ENCODE data around the gene PRKAR1B.

PRKAR1B gene

DNA sequence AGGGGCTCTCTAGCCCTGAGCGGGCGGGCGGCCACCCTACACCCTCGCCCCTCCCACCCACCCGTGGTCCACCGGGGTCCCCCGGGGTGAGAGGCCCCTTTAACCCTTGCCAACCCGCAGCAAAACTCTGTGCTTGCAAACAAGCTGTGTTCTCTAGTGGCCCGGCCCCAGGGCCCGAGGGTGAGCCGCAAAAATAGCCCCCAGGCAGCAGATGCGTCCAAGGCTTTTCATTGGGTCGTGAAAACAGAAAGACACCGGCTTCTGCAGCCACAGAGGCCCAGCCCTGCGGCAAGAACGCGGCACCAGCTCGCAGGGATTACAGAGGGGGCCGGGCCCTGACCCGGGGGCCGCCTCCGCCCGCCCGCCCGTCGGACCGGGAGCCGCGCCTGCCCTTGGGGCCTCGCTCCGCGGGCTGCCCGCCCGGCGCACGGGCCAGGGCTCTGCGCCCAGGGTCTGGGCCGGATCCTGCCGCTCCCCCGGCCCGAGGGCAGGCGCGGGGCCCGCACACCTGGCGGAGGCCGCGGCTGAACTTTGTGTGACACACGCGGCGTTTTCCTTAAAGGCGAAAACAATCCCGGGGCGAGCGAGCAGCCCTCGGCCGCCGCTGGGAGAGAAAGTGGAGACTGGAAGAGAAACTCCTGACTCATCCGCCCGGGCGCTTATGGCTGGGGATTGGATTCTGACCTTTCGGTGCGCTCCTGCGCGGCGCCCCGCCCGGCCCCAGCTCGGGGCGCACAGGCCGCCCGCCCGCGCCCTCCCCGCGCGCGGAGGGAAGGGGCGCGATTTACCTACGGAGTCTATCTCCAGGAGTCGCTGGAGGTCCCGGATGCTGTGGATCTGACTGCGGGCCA, 210.2 kb downstream of the PRKAR1B start:
- no peak for DNase-seq

- no peak for DNase-seq
Measured at GRCh38 chr7:516216-516605, 210.9 kb downstream of the PRKAR1B start.

DNA sequence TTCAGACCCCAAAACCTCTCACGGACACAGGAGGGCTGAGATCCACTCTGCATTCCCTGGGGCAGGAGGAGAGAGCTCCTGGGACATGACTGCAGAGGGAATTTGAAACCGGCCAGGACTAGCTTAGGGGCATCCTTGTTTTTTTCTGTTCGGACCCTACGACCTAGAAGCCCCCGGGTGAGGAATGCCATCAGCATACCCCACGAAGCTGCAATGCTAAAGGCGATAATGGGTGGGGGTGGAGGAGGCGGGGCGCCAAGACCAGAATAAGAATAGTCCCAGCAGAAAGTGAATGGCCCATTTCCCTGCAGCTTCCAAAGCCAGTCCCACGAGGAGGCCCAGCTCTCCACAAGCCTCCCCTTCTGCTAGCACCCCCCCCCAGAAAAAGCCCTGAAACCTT, 211.5 kb downstream of the PRKAR1B start:
- DNase-seq = no peak

GRCh38 chr7:514651-515598, 212.2 kb downstream of the PRKAR1B start:
- no peak for DNase-seq

DNA sequence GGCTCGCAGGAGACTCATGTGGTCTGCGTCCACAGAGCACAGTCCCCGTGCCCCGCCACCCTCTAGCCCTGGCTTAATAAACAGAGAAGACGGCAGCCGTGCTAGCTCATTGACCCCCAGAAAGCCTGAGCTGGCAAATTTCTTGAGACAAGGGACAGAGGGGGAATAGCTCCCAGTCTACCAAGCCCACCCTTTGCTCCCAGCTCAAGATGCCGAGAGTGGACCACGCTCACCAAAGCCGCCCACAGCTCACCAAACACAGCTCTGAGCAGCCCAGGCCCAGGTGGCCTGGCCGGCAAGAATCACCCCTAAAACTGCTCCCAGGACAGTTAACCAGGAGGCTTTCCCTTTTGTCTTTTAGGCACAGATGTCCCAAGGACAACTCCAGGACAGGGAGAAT, 212.8 kb downstream of the PRKAR1B start:
- DNase-seq = no peak

DNA sequence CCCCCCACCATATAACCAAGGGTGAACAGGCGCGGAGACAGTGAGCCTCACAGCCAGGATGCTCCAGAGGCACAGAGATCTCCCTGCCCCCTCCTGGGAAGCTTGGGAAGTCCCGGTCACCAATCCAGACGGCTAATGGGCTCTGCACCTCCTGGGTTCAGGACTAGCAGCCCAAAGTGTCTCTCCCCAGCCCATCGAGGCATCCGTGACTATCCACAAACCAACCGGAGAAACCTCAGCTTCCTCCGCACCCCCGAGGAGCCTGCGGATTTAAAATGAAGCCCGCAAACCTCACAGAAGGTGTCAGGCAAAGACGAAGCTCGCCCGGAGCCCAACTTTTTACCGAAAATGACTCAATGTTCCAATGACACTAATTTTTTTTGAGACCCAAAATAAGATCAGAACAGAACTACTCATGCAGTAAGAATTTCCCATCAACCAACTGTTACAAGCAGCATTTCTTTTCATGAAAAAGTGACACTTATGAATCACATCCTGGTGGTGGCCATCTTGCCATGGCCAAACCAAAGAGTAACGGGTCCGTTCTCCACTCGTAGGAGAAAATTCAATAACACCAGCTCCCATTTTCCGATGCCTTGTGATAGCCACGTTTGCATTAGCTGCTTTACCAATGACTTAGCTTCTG, 213.4 kb downstream of the PRKAR1B start:
- no peak for DNase-seq

- DNase-seq = no peak
Measured at GRCh38 chr7:512541-513311, 214.4 kb downstream of the PRKAR1B start.

- DNase-seq = no peak
Measured at GRCh38 chr7:512146-512510, 215.0 kb downstream of the PRKAR1B start.

- DNase-seq = no peak
Measured at GRCh38 chr7:511476-512145, 215.5 kb downstream of the PRKAR1B start.

DNA sequence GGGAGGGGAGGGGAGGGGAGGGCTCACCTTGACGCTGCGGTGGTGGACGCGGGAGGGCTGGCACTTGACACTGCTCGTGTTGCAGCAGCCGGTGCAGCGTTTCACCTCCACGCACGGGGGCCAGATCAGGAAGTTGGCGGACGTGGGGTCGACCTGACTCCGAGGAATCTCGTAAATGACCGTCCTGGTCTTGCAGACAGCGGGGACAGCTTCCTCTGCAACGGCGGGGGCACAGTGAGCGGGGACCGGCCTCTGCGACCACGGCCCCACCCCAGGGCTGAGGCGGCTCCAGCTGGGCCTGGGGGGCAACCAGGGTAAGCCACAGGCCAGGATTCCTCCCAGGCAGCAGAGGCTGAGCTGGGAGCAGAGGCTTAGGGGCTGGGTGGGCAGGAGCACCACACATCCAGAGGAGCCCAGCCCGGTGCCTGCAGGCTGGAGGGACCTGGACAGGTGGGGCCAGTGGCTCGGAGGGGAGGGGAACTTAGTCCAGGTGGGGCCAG, 216.2 kb downstream of the PRKAR1B start:
- DNase-seq = no peak

DNA sequence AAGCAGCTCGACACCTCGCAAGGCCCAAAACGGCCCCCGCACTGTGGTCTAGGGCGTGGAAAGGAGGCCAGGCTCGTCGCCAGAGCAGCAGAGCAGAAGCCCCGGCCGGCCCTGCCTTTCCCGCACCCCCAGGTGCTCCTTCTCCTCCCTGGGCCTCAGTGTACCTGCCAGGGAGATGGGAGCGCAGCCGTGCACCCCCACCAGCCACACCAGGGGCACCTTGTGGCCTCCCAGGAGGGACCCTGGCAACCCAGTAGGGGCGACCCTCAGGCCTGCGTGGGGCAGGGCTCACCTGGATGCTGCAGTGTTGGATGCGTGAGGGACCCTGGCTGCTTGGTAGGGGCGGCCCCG, 217.0 kb downstream of the PRKAR1B start:
- DNase-seq = no peak

- no peak for DNase-seq
Measured at GRCh38 chr7:509426-510130, 217.5 kb downstream of the PRKAR1B start.

DNA sequence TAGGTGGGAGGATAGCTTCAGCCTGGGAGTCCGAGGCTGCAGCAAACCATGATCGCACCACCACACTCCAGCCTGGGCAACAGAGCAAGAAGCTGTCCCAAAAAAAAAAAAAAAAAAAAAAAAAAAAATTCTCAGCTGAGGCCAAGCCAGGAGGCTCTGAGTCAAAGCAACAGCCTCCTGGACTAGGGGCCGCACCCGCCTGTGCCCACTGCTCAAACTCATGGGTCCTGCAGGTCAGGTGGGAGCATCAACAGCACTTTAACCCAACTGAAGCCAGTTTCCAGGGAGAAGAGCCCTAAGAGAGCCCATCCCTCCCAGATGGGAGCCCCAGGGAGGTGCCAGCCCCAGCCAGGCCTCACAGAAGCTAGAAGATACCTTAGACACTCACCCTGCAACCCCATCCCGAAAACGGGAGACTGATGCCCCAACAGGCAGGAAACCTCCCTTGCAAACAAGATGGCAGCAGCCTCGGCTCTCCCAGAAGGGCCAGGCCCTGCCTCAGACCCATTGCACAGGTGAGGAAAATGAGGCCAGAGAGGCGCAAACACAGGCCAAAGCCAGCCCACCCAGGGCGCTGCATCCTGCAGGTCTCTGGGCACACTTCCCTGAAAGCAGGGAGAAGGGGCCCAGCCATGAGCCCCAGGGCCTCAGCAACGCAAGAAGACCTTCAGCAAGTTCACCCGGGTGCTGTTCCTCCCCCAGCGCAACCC, 218.5 kb downstream of the PRKAR1B start:
- DNase-seq = no peak

DNA sequence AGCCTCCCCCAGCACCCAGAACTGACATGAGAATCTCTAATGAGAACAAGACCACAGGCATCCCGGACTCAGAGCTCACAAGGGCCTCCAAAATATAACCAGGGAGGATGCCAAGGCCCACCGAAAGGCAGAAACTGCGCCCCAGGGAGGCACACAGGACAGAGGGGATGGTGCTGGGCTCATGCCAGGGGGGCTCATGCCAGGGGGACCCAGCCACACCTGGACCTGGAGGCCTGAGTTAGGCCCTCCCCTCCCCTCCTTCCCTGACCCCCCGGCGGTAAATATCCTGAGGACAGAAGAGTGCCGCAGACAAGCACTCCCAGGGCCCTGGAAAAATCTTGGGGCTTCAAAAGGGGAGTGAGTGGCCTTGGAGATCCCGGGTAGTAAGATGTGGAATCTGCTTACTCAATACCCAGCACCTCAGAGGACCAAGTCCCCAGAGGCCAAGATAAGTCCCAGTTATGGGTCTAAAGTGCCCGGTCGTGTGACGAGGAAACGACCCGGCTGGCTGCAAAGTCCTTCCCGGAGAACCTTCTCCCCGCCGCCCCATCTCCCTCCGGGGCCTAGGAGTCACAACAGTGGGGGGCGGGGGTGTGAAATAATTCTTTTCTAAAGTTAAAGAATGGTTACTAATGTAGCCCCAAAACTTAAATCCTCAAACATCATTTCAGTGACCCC, 219.3 kb downstream of the PRKAR1B start:
- no peak for DNase-seq

DNA sequence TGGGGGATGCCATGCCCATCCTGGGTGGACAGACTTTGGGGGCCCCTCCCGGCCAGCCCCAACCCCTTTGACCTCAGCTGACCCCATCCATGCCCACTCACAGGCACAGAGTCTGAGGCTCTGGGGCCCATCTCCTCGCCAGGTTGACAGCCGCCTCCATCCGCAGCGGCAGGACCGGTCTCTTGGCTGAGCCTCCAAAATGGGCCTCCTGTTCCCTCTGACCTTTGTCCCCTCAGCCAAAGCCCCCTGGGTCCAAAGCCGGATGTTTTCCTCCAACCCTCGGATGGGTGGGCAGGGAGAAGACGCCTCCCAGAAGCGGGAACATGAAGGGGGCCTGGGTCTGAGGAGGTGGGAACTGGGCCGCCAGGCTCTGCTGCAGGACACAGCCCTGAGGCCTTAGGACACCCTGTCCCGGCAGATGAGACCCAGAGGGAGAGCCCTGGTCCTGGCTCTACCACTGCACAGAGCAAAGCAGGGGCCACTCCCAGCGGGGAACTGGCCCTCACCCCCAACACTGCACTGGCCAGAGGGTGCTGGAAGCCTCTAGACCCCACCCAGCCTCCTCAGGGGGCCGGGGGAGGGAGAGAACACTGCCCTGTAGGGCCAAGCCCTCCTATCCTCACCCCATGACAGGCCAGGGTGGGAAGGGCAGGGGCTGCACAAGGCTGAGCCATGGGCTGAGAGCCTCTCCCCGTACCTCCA, 220.0 kb downstream of the PRKAR1B start:
- DNase-seq = no peak

DNA sequence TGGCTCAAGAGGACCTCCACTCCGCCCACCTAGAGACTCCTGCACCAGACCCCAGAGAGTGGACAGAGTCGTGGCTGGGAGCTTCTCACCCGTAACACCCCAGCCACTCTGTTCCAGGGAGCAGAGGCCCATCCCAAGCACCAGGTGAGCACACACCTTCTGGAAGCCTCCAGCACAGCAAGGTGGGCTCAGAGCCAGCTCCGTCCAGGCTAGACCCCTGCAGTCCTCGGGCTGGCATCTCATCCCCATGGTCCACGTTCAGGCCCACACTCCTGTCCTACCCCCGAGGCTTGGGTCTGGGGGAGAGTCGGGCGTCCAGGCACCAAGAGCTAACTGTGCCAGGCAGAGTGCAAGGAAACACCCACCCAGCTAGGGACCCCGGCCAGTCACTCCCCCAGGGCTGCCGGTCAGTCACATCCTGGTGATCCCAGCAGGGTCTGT, 220.7 kb downstream of the PRKAR1B start:
- no peak for DNase-seq

GRCh38 chr7:505171-505570, 221.9 kb downstream of the PRKAR1B start:
- no peak for DNase-seq

GRCh38 chr7:504221-505111, 222.6 kb downstream of the PRKAR1B start:
- no peak for DNase-seq
